Measurements from ENCODE around the gene DDX4.

- TF ChIP-seq ZFP37 (tag by site-specific recombination; IDR thresholded peaks at IDR 0.05) (no peak), CTCF (tag by site-specific recombination; IDR thresholded peaks at IDR 0.05) (no peak), ZNF132 (tag by site-specific recombination; IDR thresholded peaks at IDR 0.05; ENCODE audit: borderline replicate concordance) (no peak), ZNF416 (tag by site-specific recombination; IDR thresholded peaks at IDR 0.05) (no peak), ZBTB1 (tag by site-specific recombination; IDR thresholded peaks at IDR 0.05) (no peak)
These were observed 20.4 kb downstream of the DDX4 start for GRCh38 chr5:55758231-55758630.

Measured in HEK293 (cell line).